Measurements from ENCODE around the gene METTL21C.

Gene METTL21C

GRCh38 chr13:102694937-102695336 lies at the start of gene METTL21C:
Gene METTL21C (minus strand): TSS chr13:102695044. CDS start chr13:102694498, 546 bp downstream.
- no peaks in the 10 kb centered on the region for H3K27me3 ChIP-seq (ENCODE audit: control insufficient read depth, insufficient read depth, low read length)
- H3K9ac ChIP-seq (ENCODE audit: low read depth, low read length): no peak within 1 kb of the TSS
- peaks cover 10% of the 10 kb centered on the region for H3K4me1 ChIP-seq (ENCODE audit: control insufficient read depth, insufficient read depth, low read length)
- H3K9me3 ChIP-seq (ENCODE audit: control insufficient read depth, insufficient read depth, low read length): no peaks in the 10 kb centered on the region
- H3K4me3 ChIP-seq (ENCODE audit: low read depth, low read length): no peak within 1 kb of the TSS
- H3K36me3 ChIP-seq (ENCODE audit: control insufficient read depth, insufficient read depth, low read length): no peaks in the 10 kb centered on the region

GRCh38 chr13:102742506-102742905 lies 47.7 kb upstream of the METTL21C start:
- H3K36me3 ChIP-seq (ENCODE audit: control insufficient read depth, insufficient read depth, low read length): no peaks in the 10 kb centered on the region
- no peaks in the 10 kb centered on the region for H3K9me3 ChIP-seq (ENCODE audit: control insufficient read depth, insufficient read depth, low read length)
- no peaks in the 10 kb centered on the region for H3K4me1 ChIP-seq (ENCODE audit: control insufficient read depth, insufficient read depth, low read length)
- no peak overlapping the region for H3K9ac ChIP-seq (ENCODE audit: low read depth, low read length)
- H3K27me3 ChIP-seq (ENCODE audit: control insufficient read depth, insufficient read depth, low read length): peaks cover 3% of the 10 kb centered on the region
- H3K4me3 ChIP-seq (ENCODE audit: low read depth, low read length): no peak overlapping the region

GRCh38 chr13:102742101-102742500 lies 47.3 kb upstream of the METTL21C start:
- Histone ChIP-seq H3K9me3 (ENCODE audit: control insufficient read depth, insufficient read depth, low read length) (no peaks in the 10 kb centered on the region), H3K27me3 (ENCODE audit: control insufficient read depth, insufficient read depth, low read length) (peaks cover 3% of the 10 kb centered on the region), H3K4me3 (ENCODE audit: low read depth, low read length) (no peak overlapping the region), H3K36me3 (ENCODE audit: control insufficient read depth, insufficient read depth, low read length) (no peaks in the 10 kb centered on the region), H3K4me1 (ENCODE audit: control insufficient read depth, insufficient read depth, low read length) (no peaks in the 10 kb centered on the region), H3K9ac (ENCODE audit: low read depth, low read length) (no peak overlapping the region)

GRCh38 chr13:102729560-102730270 lies 34.9 kb upstream of the METTL21C start:
- no peaks in the 10 kb centered on the region for H3K27me3 ChIP-seq (ENCODE audit: control insufficient read depth, insufficient read depth, low read length)
- H3K4me1 ChIP-seq (ENCODE audit: control insufficient read depth, insufficient read depth, low read length): no peaks in the 10 kb centered on the region
- H3K36me3 ChIP-seq (ENCODE audit: control insufficient read depth, insufficient read depth, low read length): no peaks in the 10 kb centered on the region
- H3K4me3 ChIP-seq (ENCODE audit: low read depth, low read length): no peak overlapping the region
- H3K9me3 ChIP-seq (ENCODE audit: control insufficient read depth, insufficient read depth, low read length): no peaks in the 10 kb centered on the region
- no peak overlapping the region for H3K9ac ChIP-seq (ENCODE audit: low read depth, low read length)

DNA sequence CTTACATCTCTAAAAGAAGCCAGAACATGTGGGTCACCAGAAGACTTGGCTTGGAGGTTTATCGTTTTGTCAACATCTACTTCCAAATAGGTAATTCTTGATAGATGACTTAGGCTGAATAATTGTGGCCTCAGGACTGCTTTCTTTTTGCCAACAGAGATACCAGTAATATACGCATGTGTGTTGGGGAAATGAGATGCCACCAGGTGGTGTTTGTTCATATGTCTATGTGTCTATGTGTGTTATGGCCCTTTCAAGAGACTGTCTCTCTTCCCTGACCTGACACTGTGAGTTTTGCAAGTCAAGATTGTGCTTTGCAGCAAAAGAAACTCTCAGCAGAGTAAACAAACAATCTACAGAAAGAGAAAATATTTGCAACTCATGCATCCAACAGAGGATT lies 31.6 kb upstream of the METTL21C start:
- H3K27me3 ChIP-seq (ENCODE audit: control insufficient read depth, insufficient read depth, low read length): no peaks in the 10 kb centered on the region

DNA sequence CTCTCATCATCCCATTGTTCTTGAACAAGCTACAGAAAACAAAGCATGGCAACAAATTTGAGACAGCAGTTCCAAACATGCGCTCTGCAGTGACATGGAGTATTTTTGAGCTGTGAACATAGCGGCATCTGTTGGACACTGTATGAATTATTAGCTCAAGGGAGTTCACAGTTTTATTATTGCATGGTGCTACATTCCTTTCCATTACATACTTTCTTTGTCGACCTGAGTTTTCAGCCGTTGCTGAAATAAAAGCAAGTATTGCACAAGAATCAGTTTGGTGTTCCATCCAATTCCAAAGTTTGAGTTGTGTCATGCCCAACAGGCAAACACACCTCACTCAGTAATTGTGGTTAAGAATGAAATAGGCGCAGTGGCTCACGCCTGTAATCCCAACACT lies 30.1 kb upstream of the METTL21C start:
- no peaks in the 10 kb centered on the region for H3K9me3 ChIP-seq (ENCODE audit: control insufficient read depth, insufficient read depth, low read length)

More for the DNA sequence above, 31.6 kb upstream of the METTL21C start:
- Histone ChIP-seq H3K4me3 (ENCODE audit: low read depth, low read length) (no peak overlapping the region), H3K4me1 (ENCODE audit: control insufficient read depth, insufficient read depth, low read length) (no peaks in the 10 kb centered on the region), H3K9ac (ENCODE audit: low read depth, low read length) (no peak overlapping the region), H3K36me3 (ENCODE audit: control insufficient read depth, insufficient read depth, low read length) (no peaks in the 10 kb centered on the region), H3K9me3 (ENCODE audit: control insufficient read depth, insufficient read depth, low read length) (no peaks in the 10 kb centered on the region)

GRCh38 chr13:102721800-102722231 lies 27.0 kb upstream of the METTL21C start:
- no peak overlapping the region for H3K9ac ChIP-seq (ENCODE audit: low read depth, low read length)
- no peaks in the 10 kb centered on the region for H3K36me3 ChIP-seq (ENCODE audit: control insufficient read depth, insufficient read depth, low read length)
- H3K4me3 ChIP-seq (ENCODE audit: low read depth, low read length): no peak overlapping the region
- H3K27me3 ChIP-seq (ENCODE audit: control insufficient read depth, insufficient read depth, low read length): no peaks in the 10 kb centered on the region
- no peaks in the 10 kb centered on the region for H3K4me1 ChIP-seq (ENCODE audit: control insufficient read depth, insufficient read depth, low read length)
- no peaks in the 10 kb centered on the region for H3K9me3 ChIP-seq (ENCODE audit: control insufficient read depth, insufficient read depth, low read length)

More for the DNA sequence above, 30.1 kb upstream of the METTL21C start:
- Histone ChIP-seq H3K4me3 (ENCODE audit: low read depth, low read length) (no peak overlapping the region), H3K27me3 (ENCODE audit: control insufficient read depth, insufficient read depth, low read length) (no peaks in the 10 kb centered on the region), H3K36me3 (ENCODE audit: control insufficient read depth, insufficient read depth, low read length) (no peaks in the 10 kb centered on the region), H3K4me1 (ENCODE audit: control insufficient read depth, insufficient read depth, low read length) (no peaks in the 10 kb centered on the region), H3K9ac (ENCODE audit: low read depth, low read length) (no peak overlapping the region)

- no peak overlapping the region for H3K9ac ChIP-seq (ENCODE audit: low read depth, low read length)
- no peaks in the 10 kb centered on the region for H3K9me3 ChIP-seq (ENCODE audit: control insufficient read depth, insufficient read depth, low read length)
- H3K4me1 ChIP-seq (ENCODE audit: control insufficient read depth, insufficient read depth, low read length): no peaks in the 10 kb centered on the region
- H3K27me3 ChIP-seq (ENCODE audit: control insufficient read depth, insufficient read depth, low read length): no peaks in the 10 kb centered on the region
- no peak overlapping the region for H3K4me3 ChIP-seq (ENCODE audit: low read depth, low read length)
- no peaks in the 10 kb centered on the region for H3K36me3 ChIP-seq (ENCODE audit: control insufficient read depth, insufficient read depth, low read length)
These were observed 23.9 kb upstream of the METTL21C start for GRCh38 chr13:102718746-102719145.

GRCh38 chr13:102715447-102715846 lies 20.6 kb upstream of the METTL21C start:
- no peaks in the 10 kb centered on the region for H3K9me3 ChIP-seq (ENCODE audit: control insufficient read depth, insufficient read depth, low read length)
- no peak overlapping the region for H3K4me3 ChIP-seq (ENCODE audit: low read depth, low read length)
- no peak overlapping the region for H3K9ac ChIP-seq (ENCODE audit: low read depth, low read length)
- no peaks in the 10 kb centered on the region for H3K4me1 ChIP-seq (ENCODE audit: control insufficient read depth, insufficient read depth, low read length)
- H3K27me3 ChIP-seq (ENCODE audit: control insufficient read depth, insufficient read depth, low read length): no peaks in the 10 kb centered on the region
- no peaks in the 10 kb centered on the region for H3K36me3 ChIP-seq (ENCODE audit: control insufficient read depth, insufficient read depth, low read length)

GRCh38 chr13:102710261-102710679 lies 15.4 kb upstream of the METTL21C start:
- no peaks in the 10 kb centered on the region for H3K4me1 ChIP-seq (ENCODE audit: control insufficient read depth, insufficient read depth, low read length)
- no peak overlapping the region for H3K4me3 ChIP-seq (ENCODE audit: low read depth, low read length)

GRCh38 chr13:102709536-102709935 lies 14.7 kb upstream of the METTL21C start:
- Histone ChIP-seq H3K9ac (ENCODE audit: low read depth, low read length) (no peak overlapping the region), H3K9me3 (ENCODE audit: control insufficient read depth, insufficient read depth, low read length) (no peaks in the 10 kb centered on the region), H3K4me3 (ENCODE audit: low read depth, low read length) (no peak overlapping the region), H3K36me3 (ENCODE audit: control insufficient read depth, insufficient read depth, low read length) (no peaks in the 10 kb centered on the region), H3K4me1 (ENCODE audit: control insufficient read depth, insufficient read depth, low read length) (no peaks in the 10 kb centered on the region), H3K27me3 (ENCODE audit: control insufficient read depth, insufficient read depth, low read length) (no peaks in the 10 kb centered on the region)

More at GRCh38 chr13:102710261-102710679, 15.4 kb upstream of the METTL21C start:
- Histone ChIP-seq H3K9ac (ENCODE audit: low read depth, low read length) (no peak overlapping the region), H3K27me3 (ENCODE audit: control insufficient read depth, insufficient read depth, low read length) (no peaks in the 10 kb centered on the region), H3K9me3 (ENCODE audit: control insufficient read depth, insufficient read depth, low read length) (no peaks in the 10 kb centered on the region), H3K36me3 (ENCODE audit: control insufficient read depth, insufficient read depth, low read length) (no peaks in the 10 kb centered on the region)

GRCh38 chr13:102708991-102709390 lies 14.1 kb upstream of the METTL21C start:
- no peaks in the 10 kb centered on the region for H3K9me3 ChIP-seq (ENCODE audit: control insufficient read depth, insufficient read depth, low read length)

More at GRCh38 chr13:102708991-102709390, 14.1 kb upstream of the METTL21C start:
- no peak overlapping the region for H3K9ac ChIP-seq (ENCODE audit: low read depth, low read length)
- no peaks in the 10 kb centered on the region for H3K36me3 ChIP-seq (ENCODE audit: control insufficient read depth, insufficient read depth, low read length)
- no peaks in the 10 kb centered on the region for H3K27me3 ChIP-seq (ENCODE audit: control insufficient read depth, insufficient read depth, low read length)
- no peak overlapping the region for H3K4me3 ChIP-seq (ENCODE audit: low read depth, low read length)
- H3K4me1 ChIP-seq (ENCODE audit: control insufficient read depth, insufficient read depth, low read length): no peaks in the 10 kb centered on the region
